Ovary (tissue), 3 donors: Measurements from ENCODE around the gene FAM117A.

ENCODE experiments used
- EP300 ChIP-seq: sonication (generic); formaldehyde crosslinking; IDR thresholded peaks from one replicate; pipeline ENCODE4 v1.6.1; 2017; ENCODE audit warnings: antibody characterized with exemption
- TF ChIP-seq, protein P1 (sequence below), 3 donors: fragments of 450-650 bp in 2 of 3; fragments of 200-600 bp in 1 of 3; IDR thresholded peaks; one replicate each; pipeline versions ENCODE4 v1.5.1 to v1.8.0; 2016 to 2022; ENCODE audit warnings: antibody characterized with exemption in 3 of 3, mild to moderate bottlenecking in 1 of 3
- donor health status: DM: no; HTN: no; CAD: no.

DNA sequence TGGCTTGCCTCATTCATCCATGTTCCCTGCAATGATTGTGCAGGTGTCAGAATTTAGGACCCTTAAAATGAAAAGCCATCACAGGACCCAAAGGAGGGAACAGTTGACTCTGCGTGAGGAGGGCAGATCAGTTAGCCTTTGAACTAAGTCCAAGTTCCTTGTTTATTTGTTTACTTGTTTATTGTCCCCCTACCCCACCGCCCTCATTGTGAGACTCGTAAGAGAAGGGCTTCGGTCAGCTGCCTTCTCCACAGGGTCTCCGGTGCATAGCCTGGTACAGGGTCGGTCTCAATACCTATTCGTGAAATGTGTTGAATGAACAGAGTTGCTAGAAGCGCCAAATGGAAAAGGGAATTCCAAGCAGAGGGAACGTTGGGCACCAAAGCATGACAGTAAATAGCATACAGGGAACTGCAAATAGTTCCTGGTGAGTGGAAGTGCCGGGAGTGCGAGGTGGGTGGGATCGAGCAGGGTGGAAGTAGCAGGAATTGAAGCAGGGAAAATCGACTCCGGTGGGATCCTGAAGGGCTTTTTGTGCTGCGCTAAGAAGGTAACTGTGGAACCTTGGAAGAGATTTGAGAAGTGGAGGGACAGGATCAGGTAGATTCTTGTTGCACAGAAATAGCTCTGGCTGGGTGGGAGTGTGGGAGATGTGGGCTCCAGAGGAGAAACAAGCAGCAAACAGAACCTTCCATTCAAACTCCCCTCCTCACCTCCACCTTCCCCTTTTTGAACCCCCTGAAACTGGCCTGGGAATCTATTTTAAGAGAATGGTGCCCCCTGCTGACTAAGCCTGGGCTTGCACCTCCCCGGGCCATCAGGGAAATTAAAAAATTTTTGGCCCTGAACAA, 68.9 kb downstream of the FAM117A start:
- TF ChIP-seq, protein P1, sequence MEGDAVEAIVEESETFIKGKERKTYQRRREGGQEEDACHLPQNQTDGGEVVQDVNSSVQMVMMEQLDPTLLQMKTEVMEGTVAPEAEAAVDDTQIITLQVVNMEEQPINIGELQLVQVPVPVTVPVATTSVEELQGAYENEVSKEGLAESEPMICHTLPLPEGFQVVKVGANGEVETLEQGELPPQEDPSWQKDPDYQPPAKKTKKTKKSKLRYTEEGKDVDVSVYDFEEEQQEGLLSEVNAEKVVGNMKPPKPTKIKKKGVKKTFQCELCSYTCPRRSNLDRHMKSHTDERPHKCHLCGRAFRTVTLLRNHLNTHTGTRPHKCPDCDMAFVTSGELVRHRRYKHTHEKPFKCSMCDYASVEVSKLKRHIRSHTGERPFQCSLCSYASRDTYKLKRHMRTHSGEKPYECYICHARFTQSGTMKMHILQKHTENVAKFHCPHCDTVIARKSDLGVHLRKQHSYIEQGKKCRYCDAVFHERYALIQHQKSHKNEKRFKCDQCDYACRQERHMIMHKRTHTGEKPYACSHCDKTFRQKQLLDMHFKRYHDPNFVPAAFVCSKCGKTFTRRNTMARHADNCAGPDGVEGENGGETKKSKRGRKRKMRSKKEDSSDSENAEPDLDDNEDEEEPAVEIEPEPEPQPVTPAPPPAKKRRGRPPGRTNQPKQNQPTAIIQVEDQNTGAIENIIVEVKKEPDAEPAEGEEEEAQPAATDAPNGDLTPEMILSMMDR (IDR thresholded peaks at IDR 0.05) = peak; percentile 86 to 93 (median 90)
- no peak for TF ChIP-seq EP300
